IMR-90 (cell line): Measurements from ENCODE around the gene EIF4E3. TPM values are rescaled to one million over a fixed set of nuclear protein-coding genes. Genes with fewer than 3 reads are reported as not detected.

ENCODE experiments used
- ATAC-seq: fragments of 200-7000 bp; cut with Tn5 transposase; 2 replicates; pipeline ENCODE4 v1.9.1; 2020; ENCODE audit warnings: low read depth, mild to moderate bottlenecking, moderate library complexity
- BruUV-seq: library from RNA; stranded (reverse); fragments of 400-500 nt; replicated peaks from 2 replicates; lab custom pipeline; 2021; lab: Mats Ljungman, UMichigan
- CTCF ChIA-PET: fragments of 300-600 bp; formaldehyde crosslinking; extraction: SDS; loops from one replicate; lab custom pipeline; 2021; ENCODE audit warnings: antibody characterized with exemption; lab: Yijun Ruan, JAX
- POLR2A ChIA-PET: fragments of 300-600 bp; sonication (Branson Sonifier 250); formaldehyde crosslinking; loops from one replicate; lab custom pipeline; 2022; ENCODE audit warnings: antibody characterized with exemption; ENCODE audit not compliant: unreplicated experiment; lab: Charles Lee
- DNase-seq: peaks from one replicate; pipeline ENCODE4 v3.0.0; 2013
- H2AFZ ChIP-seq: replicated peaks from 2 replicates; pipeline ENCODE3; 2013; ENCODE audit warnings: low read length, mild to moderate bottlenecking; ENCODE audit not compliant: poor library complexity
- H2AK5ac ChIP-seq: 2 replicates; pipeline ENCODE4 v1.6.1; 2013; ENCODE audit warnings: low read depth, low read length, inconsistent platforms
- H2AK9ac ChIP-seq: replicated peaks from 2 replicates; pipeline ENCODE3; 2013; ENCODE audit warnings: mild to moderate bottlenecking, low read depth, low read length, moderate library complexity; ENCODE audit not compliant: poor library complexity
- H2BK120ac ChIP-seq: 2 replicates; pipeline ENCODE4 v1.6.1; 2013; ENCODE audit warnings: low read depth, low read length, inconsistent platforms
- H2BK15ac ChIP-seq: 3 replicates; pipeline ENCODE4 v1.6.1; 2013; ENCODE audit warnings: low read depth, low read length, inconsistent platforms
- H2BK20ac ChIP-seq: 2 replicates; pipeline ENCODE4 v1.6.1; 2013; ENCODE audit warnings: low read depth, mild to moderate bottlenecking, inconsistent platforms, low read length, moderate library complexity
- H2BK5ac ChIP-seq: 2 replicates; pipeline ENCODE4 v1.6.1; 2013; ENCODE audit warnings: mild to moderate bottlenecking, low read depth, low read length, inconsistent platforms; ENCODE audit not compliant: poor library complexity, severe bottlenecking
- H3K14ac ChIP-seq: replicated peaks from 2 replicates; pipeline ENCODE4 v1.6.1; 2013; ENCODE audit warnings: low read depth, low read length, inconsistent platforms
- H3K18ac ChIP-seq: 2 replicates; pipeline ENCODE4 v1.6.1; 2013; ENCODE audit warnings: low read depth, low read length, control low read depth
- H3K23ac ChIP-seq: 2 replicates; pipeline ENCODE4 v1.6.1; 2013; ENCODE audit warnings: low read depth, low read length, inconsistent platforms
- H3K27ac ChIP-seq: 2 replicates; pipeline ENCODE4 v1.5.1; 2013; ENCODE audit warnings: mild to moderate bottlenecking, control low read depth, low read length; ENCODE audit not compliant: insufficient read depth
- H3K27me3 ChIP-seq: 2 replicates; pipeline ENCODE4 v1.6.1; 2013; ENCODE audit warnings: low read length; ENCODE audit not compliant: control insufficient read depth, insufficient read depth
- H3K36me3 ChIP-seq: 2 replicates; pipeline ENCODE4 v1.6.1; 2013; ENCODE audit warnings: low read length, mixed read lengths; ENCODE audit not compliant: control insufficient read depth, insufficient read depth
- H3K4ac ChIP-seq: 2 replicates; pipeline ENCODE4 v1.6.1; 2013; ENCODE audit warnings: low read depth, low read length, inconsistent platforms
- H3K4me1 ChIP-seq: 2 replicates; pipeline ENCODE4 v1.6.1; 2013; ENCODE audit warnings: low read length, mixed read lengths; ENCODE audit not compliant: control insufficient read depth, insufficient read depth
- H3K4me2 ChIP-seq: 2 replicates; pipeline ENCODE4 v1.6.1; 2013; ENCODE audit warnings: low read depth, mild to moderate bottlenecking, control low read depth, low read length, moderate library complexity
- H3K4me3 ChIP-seq: 2 replicates; pipeline ENCODE4 v1.5.1; 2013; ENCODE audit warnings: low read depth, mild to moderate bottlenecking, control low read depth, low read length, moderate library complexity; ENCODE audit not compliant: insufficient read depth
- H3K56ac ChIP-seq: 2 replicates; pipeline ENCODE4 v1.6.1; 2013; ENCODE audit warnings: low read length, inconsistent platforms; ENCODE audit not compliant: insufficient read depth; ENCODE audit errors: extremely low read depth
- H3K79me1 ChIP-seq, 2 experiments: 2 replicates each; pipeline ENCODE4 v1.6.1; 2013; ENCODE audit warnings: low read length in 2 of 2, inconsistent platforms in 1 of 2, low read depth in 1 of 2
- H3K9ac ChIP-seq: 2 replicates; pipeline ENCODE4 v1.6.1; 2013; ENCODE audit warnings: low read depth, low read length, control low read depth
- H3K9me1 ChIP-seq: 2 replicates; pipeline ENCODE4 v1.6.1; 2013; ENCODE audit warnings: low read length, inconsistent platforms; ENCODE audit not compliant: insufficient read depth
- H3K9me3 ChIP-seq: 2 replicates; pipeline ENCODE4 v1.6.1; 2013; ENCODE audit warnings: low read length; ENCODE audit not compliant: control insufficient read depth, insufficient read depth
- H4K20me1 ChIP-seq: 2 replicates; pipeline ENCODE4 v1.6.1; 2013; ENCODE audit warnings: low read length, inconsistent platforms; ENCODE audit not compliant: insufficient read depth
- H4K5ac ChIP-seq: 2 replicates; pipeline ENCODE4 v1.6.1; 2013; ENCODE audit warnings: mild to moderate bottlenecking, low read depth, low read length, control low read depth
- H4K8ac ChIP-seq, 2 experiments: 2 replicates each; pipeline ENCODE4 v1.6.1; 2013; ENCODE audit warnings: low read depth in 2 of 2, low read length in 2 of 2, control low read depth in 1 of 2, inconsistent platforms in 1 of 2
- H4K91ac ChIP-seq: 2 replicates; pipeline ENCODE4 v1.6.1; 2013; ENCODE audit warnings: low read depth, low read length, inconsistent platforms; ENCODE audit not compliant: insufficient read depth
- CTCF ChIP-seq: conservative IDR thresholded peaks from 2 replicates; pipeline ENCODE4 v1.5.1; 2012; ENCODE audit warnings: mild to moderate bottlenecking, low read depth, low read length, improper control_type of control experiment
- MAZ ChIP-seq: IDR thresholded peaks from 2 replicates; pipeline ENCODE4 v1.6.1; 2012; ENCODE audit warnings: low read depth, mild to moderate bottlenecking, low read length, improper control_type of control experiment, moderate library complexity, borderline replicate concordance
- WGBS, 2 experiments: methylation state at CpG; one replicate each; pipeline versions ENCODE4 v1.1.5 to v1.1.7; 2013; ENCODE audit warnings: missing lambda C conversion rate in 2 of 2; ENCODE audit not compliant: insufficient read length in 1 of 2; ENCODE audit errors: extremely low coverage in 2 of 2; 5-methylcytosine and 5-hydroxymethylcytosine counted together
- dilution Hi-C: fragments of 300-500 bp; cut with HindIII; formaldehyde crosslinking; loops from one replicate; pipeline ENCODE4 v1.14.3; 2018; ENCODE audit warnings: low sequenced_read_pairs; ENCODE audit not compliant: unreplicated experiment
- in situ Hi-C: fragments of 300-500 bp; cut with MboI; formaldehyde crosslinking; loops from 3 replicates; pipeline ENCODE4 v1.14.3; 2019; ENCODE audit warnings: low sequenced_read_pairs, inconsistent platforms, mixed read lengths
- intact Hi-C: fragments of 100-400 bp; cut with micrococcal nuclease; formaldehyde crosslinking; loops from 2 replicates; pipeline ENCODE4 v1.10.0; 2022
- polyA plus RNA-seq, 3 experiments: library from polyadenylated mRNA; depleted of rRNA; stranded (reverse); fragments of >200 nt; gene quantifications; 2 replicates each; pipeline ENCODE4 v1.2.3, GENCODE V29; 2012; ENCODE audit warnings: low replicate concordance in 1 of 3
- total RNA-seq: library from RNA; depleted of rRNA; stranded (reverse); fragments of >200 nt; gene quantifications from 2 replicates; pipeline ENCODE4 v1.2.3, GENCODE V29; 2012

EIF4E3 gene
- total and polyA plus RNA-seq, 2 of the 4 experiments (the other 2 are of a cell fraction), result 0.72 to 1.1 TPM

GRCh38 chr3:71724584-71725270 is 475 bp downstream of the EIF4E3 start:
- Histone ChIP-seq H3K9me1 (peaks cover 4% of the 10 kb centered on the region; the same call in 1 of the 2 replicates), H4K20me1 (no peaks in the 10 kb centered on the region), H3K23ac (peak overlapping the region; percentile 87), H3K9ac (peak overlapping the region; percentile 52), H2BK5ac (no peak overlapping the region), H2AK9ac (peak overlapping the region; percentile 87), H3K4ac (no peak overlapping the region), H2BK120ac (no peak overlapping the region), H3K4me1 (peaks cover 2% of the 10 kb centered on the region; the same call in 1 of the 2 replicates), H4K5ac (no peak overlapping the region), H2AFZ (peak overlapping the region; percentile 93), H3K56ac (no peak overlapping the region), H3K18ac (no peak overlapping the region), H3K9me3 (no peaks in the 10 kb centered on the region), H3K4me3 (peak overlapping the region; percentile 55), H2AK5ac (no peak overlapping the region), H2BK15ac (no peak overlapping the region; the same call in 2 of the 3 replicates), H3K79me1 (no peaks in the 10 kb centered on the region), H2BK20ac (no peak overlapping the region), H3K14ac (0 out of 2 replicates have a peak overlapping the region, but pooled peaks have one; percentile 56), H3K27ac (no peak overlapping the region), H3K27me3 (peaks cover 61% of the 10 kb centered on the region), H4K91ac (no peak overlapping the region), H4K8ac (peak overlapping the region in 1 of 2 experiments; percentile 32; a peak in 1 of 4 replicates), H3K36me3 (no peaks in the 10 kb centered on the region), H3K4me2 (peak overlapping the region; percentile 91)
- in situ Hi-C loops, result loop anchor here (5.0 to 10.0 kb wide), 2 partner anchors 1098 to 1350 kb away; no protein-coding TSS in a partner anchor
- no TSS peak for BruUV-seq
- 0% methylated on average over 18 of the region's 73 CpGs; no CpG with 5 or more reads in 1 of the 2 experiments for WGBS, 2 experiments
- intact Hi-C loops, result loop anchor here (5.0 kb wide), 1 partner anchor 1098 kb away; no protein-coding TSS in a partner anchor
- CTCF ChIA-PET, result interaction anchor here (0.5 to 1.6 kb wide), 2 partner anchors 14 to 1756 kb away, joined by 3 to 6 read pairs; no protein-coding TSS in a partner anchor
- dilution Hi-C loops, result no loop called here
- ATAC-seq, result peak; percentile 66
- no peak for DNase-seq
- TF ChIP-seq MAZ (peak; percentile 29; the same call in 1 of the 2 replicates), CTCF (no peak)
- POLR2A ChIA-PET, result no interaction called here
